ENCODE results near the gene LGALS8. TPM values are rescaled to one million over a fixed set of nuclear protein-coding genes. Genes with fewer than 3 reads are reported as not detected.

Gene LGALS8
- total RNA-seq, 5 donors from 2014 or later (not counting 1 experiment from before 2014, with no cell fraction given), result 106 to 147 (median 124) TPM

DNA sequence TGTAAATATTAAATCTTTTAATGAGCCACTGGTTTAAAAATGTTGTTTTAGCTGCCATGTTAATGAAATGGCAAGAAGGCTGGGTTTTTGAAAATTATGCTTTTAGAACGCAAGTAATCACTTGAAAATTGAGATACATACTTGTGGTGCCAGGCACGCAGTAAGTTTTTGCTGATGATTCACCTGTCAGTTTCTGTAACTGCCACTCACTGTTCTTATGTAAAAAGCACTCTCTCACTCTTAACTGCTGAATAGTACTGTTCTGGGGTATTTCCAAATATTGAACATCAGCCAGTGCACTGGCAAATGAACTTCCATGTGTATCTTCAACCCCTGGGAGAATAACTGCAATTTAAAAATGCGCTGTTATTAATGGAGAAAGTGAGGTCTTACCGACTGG, 17.9 kb downstream of the LGALS8 start:
- Mint-ChIP-seq H3K9me3 (no peaks in the 10 kb centered on the region), H3K4me1 (peaks cover 20 to 30% (median 29%) of the 10 kb centered on the region in 3 donors), H3K27ac (no peak overlapping the region), H3K4me3 (no peak overlapping the region), H3K36me3 (peaks cover 78% of the 10 kb centered on the region), H3K27me3 (no peaks in the 10 kb centered on the region)
- no peak for ATAC-seq (replicated peaks in 1 of 4)
- H3K27ac ChIP-seq (ENCODE audit: low read length), result no peak overlapping the region
- H3K4me1 ChIP-seq (ENCODE audit: control insufficient read depth in 1 of 2, extremely low read depth in 1 of 2, insufficient read depth in 2 of 2, low read length in 2 of 2), result peaks cover 0 to 12% of the 10 kb centered on the region in 2 experiments
- ChIA-PET CTCF (no interaction called here), POLR2A (no interaction called here)
- DNase-seq, result no peak
- H3K4me3 ChIP-seq (ENCODE audit: control insufficient read depth in 1 of 2, extremely low read depth in 1 of 2, low read length in 1 of 2), result no peak overlapping the region
- peaks cover 7 to 93% of the 10 kb centered on the region in 2 donors for H3K36me3 ChIP-seq (ENCODE audit: control insufficient read depth in 2 of 2, extremely low read depth in 1 of 2, insufficient read depth in 1 of 2, low read length in 1 of 2)
- H3K27me3 ChIP-seq (replicated peaks in 1 of 2; ENCODE audit: control insufficient read depth in 2 of 2, extremely low read depth in 1 of 2, insufficient read depth in 2 of 2, low read length in 1 of 2), result no peaks in the 10 kb centered on the region
- no peaks in the 10 kb centered on the region for H3K9me3 ChIP-seq
- WGBS (ENCODE audit: insufficient coverage), result no CpG with 5 or more reads among the region's 4 CpGs

DNA sequence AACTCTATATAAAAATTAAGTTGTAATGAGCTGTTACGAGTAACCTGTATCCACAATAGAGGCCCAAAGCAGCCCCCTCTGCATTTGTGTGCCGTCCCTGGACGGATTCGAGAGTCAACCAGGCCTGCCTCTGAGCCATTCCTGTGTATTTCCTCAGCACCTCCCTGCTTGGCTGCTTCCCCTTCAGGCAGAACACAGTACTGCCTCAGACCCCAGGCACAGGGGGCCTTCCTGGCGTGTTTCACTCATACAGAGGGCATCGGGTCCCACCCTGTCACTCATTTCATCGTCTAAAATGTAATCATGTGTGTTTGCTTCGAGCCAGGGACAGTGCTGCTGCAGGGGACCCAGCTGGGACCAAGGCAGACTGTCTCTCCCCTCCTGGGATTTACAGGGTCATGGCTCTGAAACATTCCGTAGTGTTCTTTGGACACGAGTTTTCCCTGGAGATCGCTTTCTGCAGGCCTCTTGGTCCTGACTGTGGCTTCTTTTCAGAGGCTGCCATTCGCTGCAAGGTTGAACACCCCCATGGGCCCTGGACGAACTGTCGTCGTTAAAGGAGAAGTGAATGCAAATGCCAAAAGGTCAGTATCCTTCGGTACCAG, 19.4 kb downstream of the LGALS8 start:
- Histone ChIP-seq H3K27ac (ENCODE audit: low read length) (no peak overlapping the region), H3K4me3 (ENCODE audit: control insufficient read depth in 1 of 2, extremely low read depth in 1 of 2, low read length in 1 of 2) (no peak overlapping the region), H3K36me3 (ENCODE audit: control insufficient read depth in 2 of 2, extremely low read depth in 1 of 2, insufficient read depth in 1 of 2, low read length in 1 of 2) (peaks cover 7 to 99% of the 10 kb centered on the region in 2 donors), H3K27me3 (replicated peaks in 1 of 2; ENCODE audit: control insufficient read depth in 2 of 2, extremely low read depth in 1 of 2, insufficient read depth in 2 of 2, low read length in 1 of 2) (no peaks in the 10 kb centered on the region), H3K9me3 (no peaks in the 10 kb centered on the region), H3K4me1 (ENCODE audit: control insufficient read depth in 1 of 2, extremely low read depth in 1 of 2, insufficient read depth in 2 of 2, low read length in 2 of 2) (peaks cover 0 to 12% of the 10 kb centered on the region in 2 experiments)
- POLR2A ChIA-PET, result no interaction called here
- H3K9me3 Mint-ChIP-seq, result no peaks in the 10 kb centered on the region
- CTCF ChIA-PET, result no interaction called here
- DNase-seq, result no peak
- no peak overlapping the region for H3K27ac Mint-ChIP-seq
- H3K4me3 Mint-ChIP-seq, result no peak overlapping the region
- H3K36me3 Mint-ChIP-seq, result peaks cover 87% of the 10 kb centered on the region
- no peak for ATAC-seq (replicated peaks in 1 of 4)
- 87% methylated on average over 15 of the region's 16 CpGs for WGBS (ENCODE audit: insufficient coverage)
- H3K27me3 Mint-ChIP-seq, result no peaks in the 10 kb centered on the region
- H3K4me1 Mint-ChIP-seq, result peaks cover 25 to 33% (median 30%) of the 10 kb centered on the region in 3 donors

DNA sequence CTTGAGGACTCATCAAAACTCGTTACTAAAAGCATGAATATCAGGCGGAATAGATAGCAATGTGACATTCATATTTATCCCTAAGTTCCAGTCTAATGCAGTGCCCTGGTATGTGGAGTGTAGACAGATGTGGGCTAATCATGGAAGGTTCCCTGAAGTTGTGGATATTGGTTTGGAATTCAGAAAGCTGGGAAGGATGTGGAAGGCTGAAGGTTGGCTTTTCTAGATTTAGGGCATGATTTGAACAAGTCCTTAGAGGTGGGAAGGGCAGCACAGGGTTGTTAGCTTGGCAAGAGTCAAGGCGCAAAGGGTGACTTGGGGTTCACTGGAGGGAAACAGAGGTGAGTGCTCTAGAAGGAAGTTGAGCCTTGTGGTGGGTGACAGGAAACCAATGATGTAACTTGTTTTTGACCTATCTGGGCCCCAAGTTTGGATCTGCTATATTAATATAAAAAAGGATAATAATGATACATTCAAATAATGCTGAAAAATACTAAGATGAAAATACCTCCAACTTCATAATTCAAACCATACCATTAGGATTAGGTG, 21.9 kb downstream of the LGALS8 start:
- H3K4me3 Mint-ChIP-seq, result peak overlapping the region in 1 of 3 donors; percentile 1
- peak in 1 of 35 experiments; percentile 27 for DNase-seq
- POLR2A ChIA-PET, result no interaction called here
- H3K36me3 Mint-ChIP-seq, result peaks cover 81% of the 10 kb centered on the region
- H3K27ac ChIP-seq (ENCODE audit: low read length), result peak overlapping the region; percentile 39
- H3K4me1 ChIP-seq (ENCODE audit: control insufficient read depth in 1 of 2, extremely low read depth in 1 of 2, insufficient read depth in 2 of 2, low read length in 2 of 2), result peaks cover 0 to 12% of the 10 kb centered on the region in 2 experiments
- peaks cover 25 to 33% (median 29%) of the 10 kb centered on the region in 3 donors for H3K4me1 Mint-ChIP-seq
- CTCF ChIA-PET, result no interaction called here
- no peaks in the 10 kb centered on the region for H3K9me3 Mint-ChIP-seq
- H3K27ac Mint-ChIP-seq, result peak overlapping the region; percentile 91 to 92
- peak; percentile 61 to 83 (median 74) for ATAC-seq (replicated peaks in 1 of 4)
- H3K36me3 ChIP-seq (ENCODE audit: control insufficient read depth in 2 of 2, extremely low read depth in 1 of 2, insufficient read depth in 1 of 2, low read length in 1 of 2), result peaks cover 10 to 99% of the 10 kb centered on the region in 2 donors
- H3K4me3 ChIP-seq (ENCODE audit: control insufficient read depth in 1 of 2, extremely low read depth in 1 of 2, low read length in 1 of 2), result no peak overlapping the region
- WGBS (ENCODE audit: insufficient coverage), result 57% methylated on average over 3 of the region's 3 CpGs
- no peaks in the 10 kb centered on the region for H3K9me3 ChIP-seq
- no peaks in the 10 kb centered on the region for H3K27me3 ChIP-seq (replicated peaks in 1 of 2; ENCODE audit: control insufficient read depth in 2 of 2, extremely low read depth in 1 of 2, insufficient read depth in 2 of 2, low read length in 1 of 2)
- H3K27me3 Mint-ChIP-seq, result no peaks in the 10 kb centered on the region

- Mint-ChIP-seq H3K27ac (peak overlapping the region in 1 of 2 donors; percentile 55), H3K4me3 (no peak overlapping the region), H3K27me3 (no peaks in the 10 kb centered on the region), H3K4me1 (peaks cover 25 to 37% (median 29%) of the 10 kb centered on the region in 3 donors), H3K36me3 (peaks cover 76% of the 10 kb centered on the region), H3K9me3 (no peaks in the 10 kb centered on the region)
- no peak overlapping the region for H3K4me3 ChIP-seq (ENCODE audit: control insufficient read depth in 1 of 2, extremely low read depth in 1 of 2, low read length in 1 of 2)
- H3K4me1 ChIP-seq (ENCODE audit: control insufficient read depth in 1 of 2, extremely low read depth in 1 of 2, insufficient read depth in 2 of 2, low read length in 2 of 2), result peaks cover 0 to 12% of the 10 kb centered on the region in 2 experiments
- H3K27me3 ChIP-seq (replicated peaks in 1 of 2; ENCODE audit: control insufficient read depth in 2 of 2, extremely low read depth in 1 of 2, insufficient read depth in 2 of 2, low read length in 1 of 2), result no peaks in the 10 kb centered on the region
- no peak for DNase-seq
- ChIA-PET CTCF (interaction anchor here in 1 of 2 donors (0.7 kb wide), 1 partner anchor 23 kb away, joined by 3 read pairs; no protein-coding TSS in a partner anchor), POLR2A (interaction anchor here in 1 of 2 donors (0.6 kb wide), 1 partner anchor 1178 kb away, joined by 8 read pairs; no protein-coding TSS in a partner anchor)
- WGBS (ENCODE audit: insufficient coverage), result 93% methylated on average over 3 of the region's 6 CpGs
- H3K9me3 ChIP-seq, result no peaks in the 10 kb centered on the region
- peaks cover 5 to 95% of the 10 kb centered on the region in 2 donors for H3K36me3 ChIP-seq (ENCODE audit: control insufficient read depth in 2 of 2, extremely low read depth in 1 of 2, insufficient read depth in 1 of 2, low read length in 1 of 2)
- ATAC-seq (replicated peaks in 1 of 4), result no peak
- no peak overlapping the region for H3K27ac ChIP-seq (ENCODE audit: low read length)
Observed at GRCh38 chr1:236548452-236548851, 24.7 kb downstream of the LGALS8 start.

DNA sequence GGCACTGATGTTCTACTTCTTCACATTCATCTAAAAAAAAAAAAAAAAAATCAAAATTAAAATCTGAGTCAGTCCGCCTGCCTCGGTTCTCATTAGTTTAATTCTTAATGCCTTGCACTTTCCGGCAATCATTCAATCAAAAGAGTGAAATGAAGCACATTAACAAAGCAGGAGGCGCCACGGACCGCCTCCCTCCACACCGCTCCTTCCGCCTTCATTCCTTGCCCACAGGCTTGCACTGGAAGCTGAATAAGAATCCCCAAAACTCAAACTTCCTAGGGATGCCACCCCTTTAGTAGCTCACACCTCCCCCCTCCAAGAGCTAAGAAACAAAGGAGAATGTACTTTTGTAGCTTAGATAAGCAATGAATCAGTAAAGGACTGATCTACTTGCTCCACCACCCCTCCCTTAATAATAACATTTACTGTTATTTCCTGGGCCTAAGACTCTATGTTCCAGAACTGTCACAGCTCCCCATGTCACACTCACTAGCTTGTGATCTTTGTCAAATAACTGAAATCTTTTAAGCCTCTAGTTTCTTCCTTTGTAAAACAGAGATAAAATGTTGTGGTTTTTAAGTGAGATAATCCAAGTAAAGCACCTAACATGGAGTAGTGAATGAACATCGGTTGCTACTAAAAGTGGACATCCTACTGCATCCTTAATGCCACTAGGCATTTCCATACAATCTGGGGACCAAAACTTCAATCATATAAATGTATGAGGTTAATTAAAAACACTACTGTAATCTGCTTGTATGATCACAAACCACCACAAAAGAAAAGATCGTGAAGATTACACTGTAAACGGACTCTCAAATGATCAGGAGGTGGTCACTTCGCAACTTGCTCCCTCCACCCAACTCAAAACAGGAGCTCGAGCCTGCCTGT, 27.4 kb downstream of the LGALS8 start:
- H3K4me3 ChIP-seq (ENCODE audit: control insufficient read depth in 1 of 2, extremely low read depth in 1 of 2, low read length in 1 of 2), result no peak overlapping the region
- Mint-ChIP-seq H3K27me3 (no peaks in the 10 kb centered on the region), H3K27ac (peak overlapping the region; percentile 11 to 20), H3K9me3 (no peaks in the 10 kb centered on the region), H3K4me3 (no peak overlapping the region), H3K36me3 (peaks cover 74% of the 10 kb centered on the region), H3K4me1 (peaks cover 5 to 14% (median 10%) of the 10 kb centered on the region in 3 donors)
- POLR2A ChIA-PET, result interaction anchor here in 1 of 2 donors (0.7 kb wide), 1 partner anchor 155 kb away, joined by 10 read pairs; no protein-coding TSS in a partner anchor
- CTCF ChIA-PET, result interaction anchor here in 1 of 2 donors (0.6 kb wide), 2 partner anchors 63 to 452 kb away, joined by 4 read pairs; no protein-coding TSS in a partner anchor
- ATAC-seq (replicated peaks in 1 of 4) (no peak), DNase-seq (no peak)
- WGBS (ENCODE audit: insufficient coverage), result 68% methylated on average over 3 of the region's 13 CpGs
- peaks cover 0 to 3% of the 10 kb centered on the region in 2 experiments for H3K4me1 ChIP-seq (ENCODE audit: control insufficient read depth in 1 of 2, extremely low read depth in 1 of 2, insufficient read depth in 2 of 2, low read length in 2 of 2)
- peaks cover 8 to 90% of the 10 kb centered on the region in 2 donors for H3K36me3 ChIP-seq (ENCODE audit: control insufficient read depth in 2 of 2, extremely low read depth in 1 of 2, insufficient read depth in 1 of 2, low read length in 1 of 2)
- no peaks in the 10 kb centered on the region for H3K27me3 ChIP-seq (replicated peaks in 1 of 2; ENCODE audit: control insufficient read depth in 2 of 2, extremely low read depth in 1 of 2, insufficient read depth in 2 of 2, low read length in 1 of 2)
- H3K27ac ChIP-seq (ENCODE audit: low read length), result no peak overlapping the region
- H3K9me3 ChIP-seq, result no peaks in the 10 kb centered on the region

- H3K4me3 ChIP-seq (ENCODE audit: control insufficient read depth in 1 of 2, extremely low read depth in 1 of 2, low read length in 1 of 2), result no peak overlapping the region
- Mint-ChIP-seq H3K9me3 (no peaks in the 10 kb centered on the region), H3K4me1 (peaks cover 0 to 6% (median under 1%) of the 10 kb centered on the region in 3 donors), H3K4me3 (no peak overlapping the region), H3K36me3 (peaks cover 73% of the 10 kb centered on the region), H3K27ac (peak overlapping the region; percentile 11 to 20), H3K27me3 (no peaks in the 10 kb centered on the region)
- peaks cover 10 to 90% of the 10 kb centered on the region in 2 donors for H3K36me3 ChIP-seq (ENCODE audit: control insufficient read depth in 2 of 2, extremely low read depth in 1 of 2, insufficient read depth in 1 of 2, low read length in 1 of 2)
- DNase-seq (no peak), ATAC-seq (replicated peaks in 1 of 4) (no peak)
- no peaks in the 10 kb centered on the region for H3K4me1 ChIP-seq (ENCODE audit: control insufficient read depth in 1 of 2, extremely low read depth in 1 of 2, insufficient read depth in 2 of 2, low read length in 2 of 2)
- H3K9me3 ChIP-seq, result no peaks in the 10 kb centered on the region
- no peak overlapping the region for H3K27ac ChIP-seq (ENCODE audit: low read length)
- no peaks in the 10 kb centered on the region for H3K27me3 ChIP-seq (replicated peaks in 1 of 2; ENCODE audit: control insufficient read depth in 2 of 2, extremely low read depth in 1 of 2, insufficient read depth in 2 of 2, low read length in 1 of 2)
- POLR2A ChIA-PET, result no interaction called here
- 100% methylated on average over 2 of the region's 6 CpGs for WGBS (ENCODE audit: insufficient coverage)
- CTCF ChIA-PET, result interaction anchor here in 1 of 2 donors (0.6 kb wide), 1 partner anchor 453 kb away, joined by 4 read pairs; no protein-coding TSS in a partner anchor
Observed at GRCh38 chr1:236552096-236552495, 28.3 kb downstream of the LGALS8 start.

Measured in T-cell (primary cell).